ENCODE data around the gene UGT1A4.

DNA sequence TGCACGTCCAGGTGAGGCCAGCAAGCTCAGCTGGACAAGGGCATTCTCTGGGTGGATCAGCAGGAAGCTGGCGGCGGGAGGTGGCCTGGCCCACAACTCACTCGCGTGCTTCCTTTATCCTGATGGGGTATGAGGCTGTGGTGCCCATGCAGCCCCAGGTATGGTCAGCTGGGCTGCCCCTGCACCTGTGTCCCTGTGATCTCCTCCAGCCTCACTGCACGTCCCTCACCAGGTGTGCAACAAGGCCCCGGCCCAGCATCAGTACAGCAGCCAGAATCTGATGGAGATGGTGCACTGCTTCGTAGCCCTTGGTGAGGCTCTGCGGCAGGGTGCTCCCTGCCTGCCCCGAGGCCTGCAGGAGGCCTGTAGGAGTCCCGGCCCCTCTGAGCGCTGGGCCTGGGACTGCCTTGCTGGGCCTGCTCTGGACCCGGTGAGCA is 77.2 kb downstream of the UGT1A4 start:
- no peak for TF ChIP-seq CTCF (conservative IDR thresholded peaks at IDR 0.05 in 1 of 2, IDR thresholded peaks at IDR 0.05 in 1 of 2; ENCODE audit: low read depth in 1 of 2, low read length in 2 of 2)
- no peak for TF ChIP-seq EZH2 (IDR thresholded peaks at IDR 0.05; ENCODE audit: low read length, missing control alignments)
